GM10847 (cell line): ENCODE measurements around the gene CAPN2.

Source experiments
- POLR2A ChIP-seq: IDR thresholded peaks from 2 replicates; pipeline ENCODE4 v1.6.1; 2011; ENCODE audit not compliant: insufficient read length; ENCODE audit errors: extremely low read depth

The CAPN2 gene

GRCh38 chr1:223710179-223711133 lies 1.9 kb upstream of the CAPN2 start:
- TF ChIP-seq POLR2A = no peak

- no peak for TF ChIP-seq POLR2A
These were observed 1.2 kb upstream of the CAPN2 start for GRCh38 chr1:223711173-223711572.

DNA sequence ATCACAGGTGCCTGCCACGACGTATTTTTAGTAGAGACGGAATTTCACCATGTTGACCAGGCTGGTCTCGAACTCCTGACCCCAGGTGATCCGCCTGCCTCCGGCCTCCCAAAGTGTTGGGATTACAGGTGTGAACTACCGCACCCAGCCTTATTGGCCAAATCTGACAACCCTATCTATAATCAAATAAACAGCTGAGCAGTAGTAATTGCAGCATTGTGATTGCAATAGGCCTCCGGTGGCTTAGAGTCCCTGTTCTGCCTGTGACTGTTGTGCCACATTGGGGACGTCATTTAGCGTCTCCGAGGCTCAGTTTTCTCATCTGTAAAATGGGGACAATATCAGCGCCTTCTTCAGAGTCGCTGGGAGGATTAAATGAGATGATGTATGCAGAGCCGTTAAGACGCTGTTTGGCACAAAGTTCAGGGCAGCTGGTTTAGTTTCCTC lies 569 bp upstream of the CAPN2 start:
- TF ChIP-seq POLR2A = no peak

GRCh38 chr1:223712850-223713474 lies 623 bp downstream of the CAPN2 start:
- TF ChIP-seq POLR2A = no peak

GRCh38 chr1:223713546-223714420 lies 1.4 kb downstream of the CAPN2 start:
- TF ChIP-seq POLR2A = no peak

DNA sequence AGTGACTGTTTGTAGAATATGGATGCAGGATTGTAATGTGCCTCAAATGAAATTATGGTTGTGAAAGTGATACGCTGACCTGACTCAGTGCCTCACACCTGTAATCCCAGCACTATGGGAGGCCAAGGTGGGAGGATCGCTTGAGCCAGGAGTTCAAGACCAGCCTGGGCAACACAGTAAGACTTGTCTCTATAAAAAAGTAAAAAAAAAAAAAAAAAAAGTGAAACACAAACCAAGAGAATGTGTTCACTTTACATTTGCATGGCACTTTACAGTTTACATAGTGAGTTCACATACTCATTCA lies 2.0 kb downstream of the CAPN2 start:
- no peak for TF ChIP-seq POLR2A

- TF ChIP-seq POLR2A = no peak
These were observed 2.7 kb downstream of the CAPN2 start for GRCh38 chr1:223714849-223715603.

GRCh38 chr1:223715604-223716172 lies 3.3 kb downstream of the CAPN2 start:
- no peak for TF ChIP-seq POLR2A

DNA sequence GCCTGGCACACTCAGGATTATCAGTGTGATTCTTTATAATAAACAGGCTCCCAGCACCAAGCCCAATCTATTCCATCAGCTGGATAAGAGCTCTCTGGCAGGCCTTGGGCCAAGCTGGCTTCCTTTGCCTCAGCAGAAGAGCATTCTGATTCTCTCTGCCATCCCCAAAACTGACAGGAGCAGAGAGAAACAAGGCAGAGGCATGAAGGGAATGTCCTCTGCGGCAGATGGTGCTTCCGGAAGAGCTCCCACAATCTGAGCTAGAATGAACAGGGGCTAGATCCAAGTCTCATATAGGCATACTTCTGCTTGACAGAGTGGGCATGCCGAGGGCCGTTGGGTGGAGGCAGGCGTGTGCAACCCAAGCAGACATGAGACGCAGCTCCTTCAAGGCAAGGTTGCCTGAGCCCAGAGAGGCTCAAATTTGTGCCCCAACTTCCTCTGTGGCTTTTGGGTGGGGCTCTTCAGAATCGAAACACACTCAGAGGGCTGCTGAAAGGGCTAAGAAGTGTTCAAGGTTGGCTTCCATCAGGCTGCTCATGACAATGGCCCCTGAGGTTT lies 4.0 kb downstream of the CAPN2 start:
- no peak for TF ChIP-seq POLR2A

DNA sequence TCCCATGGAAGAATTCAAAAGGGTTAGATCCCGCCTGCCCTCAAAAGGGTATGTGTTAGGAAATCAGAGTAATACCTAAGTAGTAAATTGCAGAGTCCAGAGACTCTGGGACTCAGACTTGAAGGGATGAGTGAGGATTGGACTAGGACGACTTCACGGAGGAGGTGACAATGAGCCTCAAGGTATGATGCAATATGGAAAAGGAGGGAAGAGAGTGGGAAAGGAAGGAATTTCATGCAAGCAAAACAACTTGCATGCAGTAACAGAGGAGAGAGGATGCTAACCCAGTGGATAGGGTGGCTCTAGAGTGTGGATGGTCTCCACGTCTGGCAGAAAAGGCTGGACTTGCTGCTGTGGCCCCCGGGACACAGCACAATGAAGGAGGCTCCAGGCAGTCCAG lies 4.8 kb downstream of the CAPN2 start:
- TF ChIP-seq POLR2A = no peak

DNA sequence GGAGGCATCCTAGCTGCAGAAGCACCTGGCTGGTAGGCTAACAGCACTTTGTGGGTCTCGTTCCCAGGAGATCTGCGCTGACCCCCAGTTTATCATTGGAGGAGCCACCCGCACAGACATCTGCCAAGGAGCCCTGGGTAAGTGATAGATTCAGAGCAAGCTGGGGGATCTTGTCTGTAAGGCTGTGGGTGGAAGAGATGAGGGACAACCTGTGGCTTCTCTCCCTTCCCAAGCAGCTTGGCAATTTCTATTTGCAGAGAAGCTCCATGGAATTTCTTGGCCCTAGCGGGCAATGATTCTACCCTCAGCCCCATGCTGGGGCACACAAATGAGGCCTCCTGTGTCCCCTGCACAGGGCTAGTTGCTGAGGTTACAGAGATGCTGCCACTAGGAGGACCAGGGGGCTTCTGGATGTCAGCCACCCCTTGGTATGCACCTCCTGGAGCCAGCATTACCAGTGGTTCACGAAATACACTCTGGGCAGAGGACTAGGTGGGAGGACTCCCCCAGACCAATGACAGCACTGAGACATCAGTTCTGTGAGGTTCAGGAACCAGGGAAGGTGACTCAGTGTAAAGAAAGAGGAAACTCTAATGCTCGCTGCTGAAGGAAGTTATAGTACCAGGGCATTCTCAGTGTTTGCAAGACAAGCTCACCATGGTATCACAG lies 5.5 kb downstream of the CAPN2 start:
- no peak for TF ChIP-seq POLR2A

DNA sequence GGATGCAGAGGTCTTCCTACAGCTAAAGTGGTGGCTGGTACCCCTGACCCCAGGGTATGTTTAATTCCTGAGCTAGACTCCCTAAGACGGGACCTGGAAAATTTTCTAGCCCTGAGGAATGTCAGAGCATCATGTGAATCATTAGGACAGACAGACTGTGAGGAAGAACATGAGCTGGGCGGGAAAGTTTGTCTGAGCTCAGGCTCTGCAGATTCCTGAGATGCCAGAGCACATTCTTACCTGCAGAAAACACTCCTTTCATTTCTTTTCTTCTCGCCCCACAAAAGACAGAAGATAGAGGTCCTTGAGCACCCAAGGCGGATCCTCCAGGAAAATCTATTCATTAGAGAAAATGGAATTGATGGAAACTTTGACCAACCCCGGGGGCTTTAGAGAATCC lies 6.5 kb downstream of the CAPN2 start:
- TF ChIP-seq POLR2A = no peak

GRCh38 chr1:223720971-223721591 lies 8.7 kb downstream of the CAPN2 start:
- TF ChIP-seq POLR2A = no peak
